Gastrocnemius medialis (tissue), 4 donors: Measurements from ENCODE around the gene DOCK10.

Experiments
- POLR2A ChIP-seq, 2 donors: fragments of 450-650 bp; IDR thresholded peaks; one replicate each; pipeline ENCODE4 v1.6.1; 2017; ENCODE audit warnings: antibody characterized with exemption in 2 of 2, mild to moderate bottlenecking in 2 of 2, moderate library complexity in 2 of 2
- TF ChIP-seq, protein P1 (sequence below), 5 experiments: fragments of 450-650 bp in 3 of 5; fragments of 200-600 bp in 2 of 5; sonication (generic) in 2 of 5; IDR thresholded peaks in 4 of 5; conservative IDR thresholded peaks in 1 of 5; 1 replicate in 4 of 5; 2 replicates in 1 of 5; pipeline ENCODE4 v1.5.1; 2016 to 2019; ENCODE audit warnings: antibody characterized with exemption in 5 of 5, mild to moderate bottlenecking in 3 of 5, moderate library complexity in 3 of 5

DNA sequence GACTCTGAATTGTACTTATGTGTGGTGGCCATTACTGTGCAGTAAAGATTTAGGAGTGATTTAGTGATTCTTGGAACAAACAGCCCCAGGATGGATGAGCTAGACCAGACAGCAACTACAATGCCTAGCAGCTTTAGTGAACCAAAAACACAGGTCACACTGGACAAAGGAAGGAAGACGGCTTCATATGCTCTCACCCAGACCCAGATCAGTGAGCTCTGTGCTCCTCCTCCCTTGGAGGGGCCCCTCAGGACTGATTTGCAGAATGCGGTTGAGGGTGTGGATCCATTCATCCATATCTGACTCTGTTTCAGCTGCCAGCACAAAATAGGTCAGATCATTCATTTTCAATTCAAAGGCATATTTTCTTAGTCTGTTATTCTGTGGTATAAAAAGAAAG is 166.4 kb downstream of the DOCK10 start:
- TF ChIP-seq POLR2A (IDR thresholded peaks at IDR 0.05): no peak
- TF ChIP-seq, protein P1, sequence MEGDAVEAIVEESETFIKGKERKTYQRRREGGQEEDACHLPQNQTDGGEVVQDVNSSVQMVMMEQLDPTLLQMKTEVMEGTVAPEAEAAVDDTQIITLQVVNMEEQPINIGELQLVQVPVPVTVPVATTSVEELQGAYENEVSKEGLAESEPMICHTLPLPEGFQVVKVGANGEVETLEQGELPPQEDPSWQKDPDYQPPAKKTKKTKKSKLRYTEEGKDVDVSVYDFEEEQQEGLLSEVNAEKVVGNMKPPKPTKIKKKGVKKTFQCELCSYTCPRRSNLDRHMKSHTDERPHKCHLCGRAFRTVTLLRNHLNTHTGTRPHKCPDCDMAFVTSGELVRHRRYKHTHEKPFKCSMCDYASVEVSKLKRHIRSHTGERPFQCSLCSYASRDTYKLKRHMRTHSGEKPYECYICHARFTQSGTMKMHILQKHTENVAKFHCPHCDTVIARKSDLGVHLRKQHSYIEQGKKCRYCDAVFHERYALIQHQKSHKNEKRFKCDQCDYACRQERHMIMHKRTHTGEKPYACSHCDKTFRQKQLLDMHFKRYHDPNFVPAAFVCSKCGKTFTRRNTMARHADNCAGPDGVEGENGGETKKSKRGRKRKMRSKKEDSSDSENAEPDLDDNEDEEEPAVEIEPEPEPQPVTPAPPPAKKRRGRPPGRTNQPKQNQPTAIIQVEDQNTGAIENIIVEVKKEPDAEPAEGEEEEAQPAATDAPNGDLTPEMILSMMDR (IDR thresholded peaks at IDR 0.05 in 4 of 5, conservative IDR thresholded peaks at IDR 0.05 in 1 of 5): no peak
